A549 (cell line): ENCODE data around the gene ACBD4. TPM values are rescaled to one million over a fixed set of nuclear protein-coding genes. Genes with fewer than 3 reads are reported as not detected.

ENCODE experiments used
- ATAC-seq, 2 experiments: fragments of 200-7000 bp in 1 of 2; fragments of >200 bp in 1 of 2; cut with Nextera tagmentation in 1 of 2; cut with Tn5 transposase in 1 of 2; 3 replicates each; pipeline versions ENCODE4 v1.8.0 to v1.9.1; 2018 to 2020; ENCODE audit warnings: mild to moderate bottlenecking in 1 of 2, moderate library complexity in 1 of 2
- CTCF ChIA-PET: fragments of 300-600 bp; sonication (Branson Sonifier 250); formaldehyde crosslinking; extraction: SDS; loops from one replicate; lab custom pipeline; 2021; ENCODE audit warnings: antibody characterized with exemption, inconsistent platforms; lab: Yijun Ruan, JAX
- POLR2A ChIA-PET: fragments of 350-600 bp; formaldehyde crosslinking; extraction: SDS; loops from one replicate; lab custom pipeline; 2021; ENCODE audit warnings: antibody characterized with exemption, inconsistent platforms; lab: Yijun Ruan, JAX
- DNase-seq, 2 experiments: peaks; one replicate each; pipeline versions ENCODE4 v3.0.0 to v3.0.0-alpha.2; 2011 to 2016; ENCODE audit warnings: low read depth in 1 of 2, low spot score in 1 of 2
- FAIRE-seq: peaks from 2 replicates; lab custom pipeline; 2011; peaks lifted over from hg19 to GRCh38; lab: Jason Lieb, UNC
- H3K27ac ChIP-seq, 2 experiments: fragments of >200 bp; sonication (Bioruptor Twin); formaldehyde crosslinking; 3 replicates each; pipeline ENCODE4 v1.5.1; 2016 to 2017
- H3K4me1 ChIP-seq: fragments of >200 bp; sonication (Bioruptor Twin); formaldehyde crosslinking; 3 replicates; pipeline ENCODE4 v1.6.1; 2016
- H3K4me2 ChIP-seq: fragments of >200 bp; sonication (Bioruptor Twin); formaldehyde crosslinking; 3 replicates; pipeline ENCODE4 v1.6.1; 2016
- H3K4me3 ChIP-seq: fragments of >200 bp; sonication (Bioruptor Twin); formaldehyde crosslinking; 3 replicates; pipeline ENCODE4 v1.5.1; 2016
- H3K9me3 ChIP-seq: fragments of >200 bp; sonication (Bioruptor Twin); formaldehyde crosslinking; 3 replicates; pipeline ENCODE4 v1.6.1; 2016
- BHLHE40 ChIP-seq: IDR thresholded peaks from 2 replicates; pipeline ENCODE4 v1.6.1; 2012; ENCODE audit warnings: low read depth, low read length, inconsistent platforms
- CEBPB ChIP-seq, 2 experiments: fragments of >200 bp in 1 of 2; sonication (Bioruptor Twin) in 1 of 2; formaldehyde crosslinking in 1 of 2; IDR thresholded peaks; 2 replicates each; pipeline ENCODE4 v1.6.1; 2012 to 2016
- CTCF ChIP-seq: fragments of >200 bp; sonication (Bioruptor Twin); formaldehyde crosslinking; IDR thresholded peaks from 3 replicates; pipeline ENCODE4 v1.5.1; 2016
- EHF ChIP-seq: fragments of 250-450 bp; sonication (Bioruptor Pico); IDR thresholded peaks from 2 replicates; pipeline ENCODE4 v1.5.0; 2020; ENCODE audit warnings: mild to moderate bottlenecking
- EP300 ChIP-seq, 2 experiments: fragments of >200 bp; sonication (Bioruptor Twin); formaldehyde crosslinking; IDR thresholded peaks; 2 replicates in 1 of 2; 3 replicates in 1 of 2; pipeline ENCODE4 v1.6.1; 2016 to 2017
- ESRRA ChIP-seq: fragments of 150-350 bp; IDR thresholded peaks from 2 replicates; pipeline ENCODE4 v1.6.1; 2014; ENCODE audit warnings: mild to moderate bottlenecking, low read length, borderline replicate concordance
- FOSB ChIP-seq: fragments of 250-450 bp; sonication (Bioruptor Pico); IDR thresholded peaks from 2 replicates; pipeline ENCODE4 v1.5.0; 2020; ENCODE audit warnings: mild to moderate bottlenecking, moderate library complexity
- HMGXB4 ChIP-seq: fragments of 250-450 bp; sonication (Bioruptor Pico); IDR thresholded peaks from 2 replicates; pipeline ENCODE4 v1.5.0; 2021; ENCODE audit warnings: mild to moderate bottlenecking, moderate library complexity, borderline replicate concordance
- HOXA7 ChIP-seq: fragments of 250-450 bp; sonication (Bioruptor Pico); IDR thresholded peaks from 2 replicates; pipeline ENCODE4 v1.5.0; 2020; ENCODE audit warnings: mild to moderate bottlenecking, moderate library complexity
- HOXB13 ChIP-seq: fragments of 250-450 bp; sonication (Bioruptor Pico); IDR thresholded peaks from 2 replicates; pipeline ENCODE4 v1.5.0; 2020; ENCODE audit warnings: low read depth, mild to moderate bottlenecking, moderate library complexity
- JUN ChIP-seq, 2 experiments: fragments of >200 bp; sonication (Bioruptor Twin); formaldehyde crosslinking; IDR thresholded peaks; 2 replicates in 1 of 2; 3 replicates in 1 of 2; pipeline ENCODE4 v1.6.1; 2016 to 2017
- KDM5A ChIP-seq: fragments of 200-600 bp; sonication (generic); IDR thresholded peaks from 2 replicates; pipeline ENCODE4 v1.6.1; 2016; ENCODE audit warnings: antibody characterized with exemption, mild to moderate bottlenecking
- MAZ ChIP-seq: fragments of 150-350 bp; IDR thresholded peaks from 2 replicates; pipeline ENCODE4 v1.6.1; 2014; ENCODE audit warnings: antibody characterized with exemption, low read depth, low read length, borderline replicate concordance
- NR3C1 ChIP-seq: fragments of >200 bp; sonication (Bioruptor Twin); formaldehyde crosslinking; IDR thresholded peaks from 3 replicates; pipeline ENCODE4 v1.6.1; 2017
- PBX3 ChIP-seq: IDR thresholded peaks from 2 replicates; pipeline ENCODE4 v1.6.1; 2012
- RNF2 ChIP-seq: fragments of 200-600 bp; sonication (generic); IDR thresholded peaks from 2 replicates; pipeline ENCODE4 v1.6.1; 2016; ENCODE audit warnings: low read depth, mild to moderate bottlenecking, antibody characterized with exemption, moderate library complexity, borderline replicate concordance
- SMC3 ChIP-seq: fragments of >200 bp; sonication (Bioruptor Twin); formaldehyde crosslinking; IDR thresholded peaks from 3 replicates; pipeline ENCODE4 v1.6.1; 2018; ENCODE audit warnings: inconsistent platforms
- USF2 ChIP-seq: fragments of 450-650 bp; IDR thresholded peaks from 2 replicates; pipeline ENCODE4 v1.6.1; 2014; ENCODE audit warnings: antibody characterized with exemption
- WGBS: methylation state at CpG from one replicate; pipeline ENCODE4 v1.1.6; 2017; ENCODE audit errors: missing lambda C conversion rate; 5-methylcytosine and 5-hydroxymethylcytosine counted together
- polyA plus RNA-seq, 4 experiments: library from polyadenylated mRNA; depleted of rRNA in 3 of 4; stranded (reverse); fragments of >200 nt; fragmentation: RNase III in 1 of 4; extraction: RNeasy Plus Mini Kit Qiagen cat#74134 plus additional on column Dnase treatment in 1 of 4; gene quantifications; 2 replicates in 3 of 4; 3 replicates in 1 of 4; pipeline ENCODE4 v1.2.3, GENCODE V29; 2011 to 2017

Gene ACBD4
- polyA plus RNA-seq, 2 of the 4 experiments (the other 2 are of a cell fraction) = 11.4 to 13.7 TPM

- ChIA-PET CTCF (interaction anchor here (1.4 to 43.5 kb wide), 5 partner anchors 7 to 70 kb away, joined by 4 to 2147 read pairs (median 639); partner anchors contain the start of genes ACBD4, FMNL1, HEXIM1 and HEXIM2), POLR2A (no interaction called here)
- TF ChIP-seq USF2 (no peak), HOXB13 (CRISPR knock-in tag) (no peak), CEBPB (IDR thresholded peaks at IDR 0.05) (no peak), HOXA7 (CRISPR knock-in tag) (no peak), HMGXB4 (CRISPR knock-in tag) (no peak), EP300 (IDR thresholded peaks at IDR 0.05) (no peak), CTCF (no peak), FOSB (CRISPR knock-in tag) (no peak), MAZ (no peak), BHLHE40 (no peak), RNF2 (no peak), EHF (CRISPR knock-in tag) (no peak)
- Histone ChIP-seq H3K4me2 (no peak overlapping the region), H3K9me3 (no peaks in the 10 kb centered on the region), H3K4me3 (no peak overlapping the region), H3K27ac (no peak overlapping the region), H3K4me1 (peaks cover 13% of the 10 kb centered on the region)
- FAIRE-seq (no peak), ATAC-seq (no peak), DNase-seq (no peak)
- 95% methylated on average over 13 of the region's 13 CpGs for WGBS
These were observed 7.7 kb downstream of the ACBD4 start for GRCh38 chr17:45143094-45143670.

GRCh38 chr17:45143767-45144198 is 8.3 kb downstream of the ACBD4 start:
- POLR2A ChIA-PET = no interaction called here
- H3K27ac ChIP-seq = peak overlapping the region in 1 of 2 experiments; percentile 29; a peak in 2 of 6 replicates
- peaks cover 13% of the 10 kb centered on the region for H3K4me1 ChIP-seq
- CTCF ChIA-PET = interaction anchor here (1.0 to 43.5 kb wide), 4 partner anchors 8 to 69 kb away, joined by 3 to 2147 read pairs (median 33); partner anchors contain the start of genes ACBD4, FMNL1 and PLCD3
- no peak for TF ChIP-seq SMC3
- TF ChIP-seq NR3C1 = no peak
- no peak for TF ChIP-seq FOSB (CRISPR knock-in tag)
- no peak for TF ChIP-seq PBX3
- no peak for TF ChIP-seq ESRRA
- TF ChIP-seq JUN (IDR thresholded peaks at IDR 0.05) = no peak
- TF ChIP-seq KDM5A = no peak
- H3K4me2 ChIP-seq = no peak overlapping the region
- DNase-seq (no peak), FAIRE-seq (no peak), ATAC-seq (no peak)
- no peaks in the 10 kb centered on the region for H3K9me3 ChIP-seq
- 78% methylated on average over 21 of the region's 21 CpGs for WGBS
- no peak overlapping the region for H3K4me3 ChIP-seq
